Stomach (tissue), 4 donors: Measurements from ENCODE around the gene INO80.
"Not testable (repeated sequence)": the region's sequence is repeated elsewhere in the genome, so short reads cannot be mapped to it uniquely, and the experiment has no call there.

ENCODE experiments used
- CTCF ChIP-seq, 7 experiments: fragments of 450-650 bp in 4 of 7; fragments of 200-600 bp in 3 of 7; sonication (generic) in 3 of 7; IDR thresholded peaks; one replicate each; pipeline ENCODE4 v1.5.1; 2016 to 2019; ENCODE audit warnings: antibody characterized with exemption in 7 of 7, control low read depth in 2 of 7, mild to moderate bottlenecking in 1 of 7
- EP300 ChIP-seq: sonication (generic); formaldehyde crosslinking; IDR thresholded peaks from one replicate; pipeline ENCODE4 v1.6.1; 2017; ENCODE audit warnings: antibody characterized with exemption
- POLR2A ChIP-seq, 4 donors: fragments of 450-650 bp; IDR thresholded peaks; one replicate each; pipeline ENCODE4 v1.6.1; 2016; ENCODE audit warnings: antibody characterized with exemption in 4 of 4, control low read depth in 2 of 4, mild to moderate bottlenecking in 1 of 4, moderate library complexity in 1 of 4
- POLR2AphosphoS5 ChIP-seq, 3 donors: sonication (generic); formaldehyde crosslinking; IDR thresholded peaks; one replicate each; pipeline ENCODE4 v1.6.1; 2016; ENCODE audit warnings: antibody characterized with exemption in 3 of 3

GRCh38 chr15:41078879-41079278, 37.2 kb downstream of the INO80 start:
- not testable (repeated sequence) for TF ChIP-seq POLR2A (IDR thresholded peaks at IDR 0.05); POLR2AphosphoS5 (IDR thresholded peaks at IDR 0.05); CTCF (IDR thresholded peaks at IDR 0.05); EP300
